Choroid plexus epithelial cell (primary cell): ENCODE measurements around the gene NAV1.
A peak's percentile ranks its signal among the peaks of the same experiment; 100 is the strongest.

Source experiments
- DNase-seq: peaks from one replicate; pipeline ENCODE4 v3.0.0-alpha.2; 2010; ENCODE audit warnings: low read depth
- H3K4me3 ChIP-seq: 2 replicates; pipeline ENCODE4 v1.5.1; 2011; ENCODE audit warnings: low read depth, mild to moderate bottlenecking, control low read depth, low read length, moderate library complexity
- CTCF ChIP-seq: conservative IDR thresholded peaks from 2 replicates; pipeline ENCODE4 v1.5.1; 2011; ENCODE audit warnings: low read depth, mild to moderate bottlenecking, control low read depth, inconsistent platforms, low read length, moderate library complexity

Gene NAV1

DNA sequence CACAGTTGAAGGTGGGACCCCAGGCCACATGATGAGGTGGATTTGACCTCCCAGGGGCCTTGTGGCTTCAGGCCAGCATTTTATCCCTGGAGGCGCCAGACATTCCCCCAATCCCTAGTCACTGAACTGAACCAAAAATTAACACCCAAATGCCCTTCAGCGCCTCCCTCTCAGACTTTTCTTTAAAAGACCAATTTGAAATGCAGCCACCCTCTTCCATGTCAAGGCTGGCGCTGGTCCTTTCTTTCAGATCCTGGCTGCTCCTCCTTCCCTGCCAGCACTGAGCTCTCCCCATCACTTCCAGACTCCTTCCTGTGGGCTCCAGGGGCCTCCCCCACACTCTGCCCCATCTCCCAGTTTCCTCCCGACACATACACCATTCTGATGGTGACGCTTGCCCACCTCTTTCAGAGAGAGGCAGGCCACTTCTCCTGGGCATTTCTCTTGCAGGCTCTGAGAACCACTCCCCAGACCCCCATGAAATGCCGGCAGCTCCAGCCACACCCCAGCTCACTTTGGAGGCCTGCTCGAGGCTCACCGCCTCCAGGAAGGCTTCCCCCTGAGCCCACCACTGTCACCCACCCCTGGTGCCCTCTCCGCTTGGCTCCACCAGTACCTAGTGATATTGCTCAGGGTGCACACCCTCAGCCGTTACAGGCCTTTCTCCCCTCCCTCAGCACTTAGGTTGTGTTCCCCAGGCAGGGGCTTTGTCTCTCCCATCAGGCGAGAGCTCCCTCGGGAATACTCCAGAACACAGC lies 27.0 kb downstream of the NAV1 start:
- no peak for DNase-seq
- no peak overlapping the region for H3K4me3 ChIP-seq
- TF ChIP-seq CTCF = no peak

GRCh38 chr1:201566529-201566823 lies 27.5 kb downstream of the NAV1 start:
- TF ChIP-seq CTCF = no peak
- DNase-seq = no peak
- H3K4me3 ChIP-seq = no peak overlapping the region

GRCh38 chr1:201566933-201567801 lies 28.2 kb downstream of the NAV1 start:
- no peak for TF ChIP-seq CTCF
- H3K4me3 ChIP-seq = no peak overlapping the region

GRCh38 chr1:201568265-201568664 lies 29.3 kb downstream of the NAV1 start:
- no peak for TF ChIP-seq CTCF
- no peak for DNase-seq
- no peak overlapping the region for H3K4me3 ChIP-seq

More at GRCh38 chr1:201566933-201567801, 28.2 kb downstream of the NAV1 start:
- DNase-seq = no peak

DNA sequence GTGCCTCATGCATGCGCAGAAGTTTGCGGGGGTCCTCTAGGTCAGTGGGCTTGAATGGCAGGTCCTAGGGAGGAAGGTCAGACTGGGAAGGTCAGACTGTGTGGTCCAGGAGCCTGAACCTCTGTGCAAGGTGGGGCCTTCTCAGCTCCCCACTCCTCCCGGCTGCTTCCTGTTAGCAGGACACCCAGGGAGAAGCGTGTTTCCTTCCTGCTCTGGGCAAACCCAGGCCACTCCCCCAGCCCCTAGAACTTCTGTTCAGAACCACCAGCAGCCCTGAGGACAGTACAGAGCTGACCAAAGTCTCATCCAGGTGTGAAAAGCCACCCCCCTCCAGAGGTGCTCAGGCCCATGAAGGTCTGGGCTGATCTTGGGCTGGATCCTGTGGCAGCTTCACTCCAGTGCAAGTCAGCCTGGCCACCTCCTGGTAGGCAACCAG lies 29.9 kb downstream of the NAV1 start:
- peak; percentile 14 for TF ChIP-seq CTCF
- H3K4me3 ChIP-seq = no peak overlapping the region
- no peak for DNase-seq

- no peak for DNase-seq
- TF ChIP-seq CTCF = no peak
- H3K4me3 ChIP-seq = no peak overlapping the region
Measured at GRCh38 chr1:201570181-201570885, 31.4 kb downstream of the NAV1 start.
